Measurements from ENCODE around the gene ALDH3B1.
"Not testable (repeated sequence)": the region's sequence is repeated elsewhere in the genome, so short reads cannot be mapped to it uniquely, and the experiment has no call there.

Gene ALDH3B1

DNA sequence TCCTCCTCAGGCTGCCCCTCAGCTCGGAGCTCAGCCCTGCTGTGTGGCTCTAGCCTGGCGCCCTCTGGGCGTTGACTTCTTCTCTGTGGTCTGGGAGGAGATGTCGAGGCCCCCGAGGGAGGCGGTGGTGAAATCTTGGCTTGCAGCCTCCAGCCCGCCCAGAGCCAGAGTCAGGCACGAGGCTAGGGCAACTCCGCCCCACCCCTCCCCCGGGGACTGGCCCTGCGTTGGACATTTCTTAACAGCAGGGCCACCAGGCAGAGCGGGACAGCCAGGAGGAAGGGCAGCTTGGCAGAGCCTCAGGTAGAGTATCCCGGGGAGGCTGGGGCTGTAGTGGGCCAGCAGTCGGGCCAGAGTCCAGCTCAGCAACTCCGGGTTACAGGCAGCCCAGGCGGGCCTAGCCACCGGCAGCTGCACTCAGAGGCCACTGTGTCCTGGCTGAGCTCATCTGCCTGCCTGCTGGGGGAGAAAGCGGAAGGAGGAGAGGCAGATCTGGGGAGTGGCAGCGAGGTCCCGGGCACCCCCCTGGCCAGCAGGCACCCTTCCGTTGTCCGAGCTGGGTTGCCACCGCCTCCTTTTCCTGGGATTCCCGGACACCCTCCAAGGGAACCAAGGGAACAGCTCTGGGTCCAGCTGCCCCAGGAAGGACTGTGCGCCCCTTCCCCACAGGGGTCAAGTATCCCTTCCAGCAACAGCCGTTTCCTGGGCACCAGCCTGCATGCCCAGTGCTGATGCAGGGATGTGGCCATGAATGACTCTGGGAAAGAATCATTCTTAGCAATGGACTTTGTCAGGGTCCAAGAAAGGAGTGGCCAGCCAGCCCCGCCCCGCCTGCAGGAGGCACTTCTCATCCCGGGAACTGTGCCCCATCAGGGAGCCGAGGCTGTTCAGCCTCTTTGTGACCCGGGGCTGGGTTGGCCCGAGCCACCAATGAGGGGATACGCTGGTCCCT is at the start of gene ALDH3B1:
ALDH3B1 (plus strand) TSS at position 238 of the 952 bp plus-strand sequence. CDS start 4,971 bp downstream, outside the sequence.
- H3K9ac ChIP-seq (ENCODE audit: low read depth, low read length), result no peak within 1 kb of the TSS
- no peak within 1 kb of the TSS for H3K27ac ChIP-seq (ENCODE audit: low read depth, low read length)
- no peaks in the 10 kb centered on the region for H3K36me3 ChIP-seq (ENCODE audit: control insufficient read depth, insufficient read depth, low read length)
- H3K4me1 ChIP-seq (ENCODE audit: control insufficient read depth, insufficient read depth, low read length), result peaks cover 15% of the 10 kb centered on the region
- no peaks in the 10 kb centered on the region for H3K9me3 ChIP-seq (ENCODE audit: control insufficient read depth, insufficient read depth, low read length)
- no peaks in the 10 kb centered on the region for H3K27me3 ChIP-seq (ENCODE audit: control insufficient read depth, insufficient read depth, low read length)
- H3K4me3 ChIP-seq (ENCODE audit: low read depth, low read length), result no peak within 1 kb of the TSS

- H3K9me3 ChIP-seq (ENCODE audit: control insufficient read depth, insufficient read depth, low read length); H3K36me3 ChIP-seq (ENCODE audit: control insufficient read depth, insufficient read depth, low read length); H3K4me3 ChIP-seq (ENCODE audit: low read depth, low read length); H3K9ac ChIP-seq (ENCODE audit: low read depth, low read length); H3K27me3 ChIP-seq (ENCODE audit: control insufficient read depth, insufficient read depth, low read length); H3K27ac ChIP-seq (ENCODE audit: low read depth, low read length); H3K4me1 ChIP-seq (ENCODE audit: control insufficient read depth, insufficient read depth, low read length): not testable (repeated sequence)
Observed at GRCh38 chr11:67963217-67963616, 46.9 kb upstream of the ALDH3B1 start.

DNA sequence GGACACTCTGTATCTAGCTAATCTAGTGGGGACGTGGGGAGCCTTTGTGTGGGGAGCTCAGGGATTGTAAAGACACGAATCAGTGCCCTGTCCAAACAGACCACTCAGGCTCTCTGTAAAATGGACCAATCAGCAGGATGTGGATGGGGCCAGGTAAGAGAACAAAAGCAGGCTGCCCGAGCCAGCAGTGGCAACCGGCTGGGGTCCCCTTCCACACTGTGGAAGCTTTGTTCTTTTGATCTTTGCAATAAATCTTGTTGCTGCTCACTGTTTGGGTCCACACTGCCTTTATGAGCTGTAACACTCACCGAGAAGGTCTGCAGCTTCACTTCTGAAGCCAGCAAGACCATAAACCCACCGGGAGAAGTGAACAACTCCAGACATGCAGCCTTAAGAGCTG is 46.2 kb upstream of the ALDH3B1 start:
- H3K36me3 ChIP-seq (ENCODE audit: control insufficient read depth, insufficient read depth, low read length); H3K27me3 ChIP-seq (ENCODE audit: control insufficient read depth, insufficient read depth, low read length); H3K4me1 ChIP-seq (ENCODE audit: control insufficient read depth, insufficient read depth, low read length); H3K9ac ChIP-seq (ENCODE audit: low read depth, low read length); H3K27ac ChIP-seq (ENCODE audit: low read depth, low read length); H3K9me3 ChIP-seq (ENCODE audit: control insufficient read depth, insufficient read depth, low read length); H3K4me3 ChIP-seq (ENCODE audit: low read depth, low read length): not testable (repeated sequence)

DNA sequence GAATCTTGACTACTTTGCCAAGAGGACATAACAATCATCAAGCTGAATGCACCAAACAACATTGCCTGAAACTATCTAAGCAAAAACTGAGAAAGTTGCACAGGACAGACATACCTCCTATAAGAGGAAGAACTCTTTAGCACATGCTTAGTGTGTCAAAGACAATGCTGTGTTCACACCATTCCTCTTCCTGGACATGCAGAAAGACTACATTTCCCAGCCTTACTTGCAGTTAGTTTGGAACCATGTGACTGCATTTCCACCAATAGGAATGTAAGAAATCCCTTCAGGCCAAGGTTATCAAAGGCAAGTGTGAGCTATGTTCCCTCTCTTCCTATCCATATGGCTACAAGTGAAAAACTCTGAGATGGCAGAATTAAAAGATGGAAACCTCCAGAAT is 45.4 kb upstream of the ALDH3B1 start:
- H3K27me3 ChIP-seq (ENCODE audit: control insufficient read depth, insufficient read depth, low read length); H3K27ac ChIP-seq (ENCODE audit: low read depth, low read length); H3K9me3 ChIP-seq (ENCODE audit: control insufficient read depth, insufficient read depth, low read length); H3K9ac ChIP-seq (ENCODE audit: low read depth, low read length); H3K36me3 ChIP-seq (ENCODE audit: control insufficient read depth, insufficient read depth, low read length); H3K4me1 ChIP-seq (ENCODE audit: control insufficient read depth, insufficient read depth, low read length); H3K4me3 ChIP-seq (ENCODE audit: low read depth, low read length): not testable (repeated sequence)

DNA sequence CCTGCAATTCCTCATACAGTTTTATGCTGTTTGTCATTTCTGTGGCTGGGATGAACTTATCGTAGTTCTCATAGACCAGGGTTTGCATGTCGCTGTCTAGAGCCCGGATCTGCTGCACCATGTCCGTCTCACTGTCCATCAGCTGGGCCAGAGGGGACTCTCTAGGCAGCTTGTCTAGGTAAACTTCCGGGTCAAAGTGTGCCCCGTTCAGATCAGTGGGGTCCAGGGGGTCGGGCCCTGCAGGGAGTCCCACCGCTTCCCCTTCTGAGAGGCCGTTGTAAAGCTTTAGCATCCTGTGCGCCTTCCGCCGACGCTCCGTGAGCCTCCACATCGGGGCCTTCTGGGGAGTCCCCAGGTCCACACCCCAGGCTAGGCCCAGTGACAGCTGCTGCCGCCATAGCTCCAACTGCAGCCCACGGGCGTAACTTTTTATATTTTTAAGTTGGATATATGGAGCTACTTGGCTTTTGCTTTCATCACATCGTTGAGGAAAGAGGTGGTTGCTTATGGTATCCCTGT is 44.2 kb upstream of the ALDH3B1 start:
- H3K27me3 ChIP-seq (ENCODE audit: control insufficient read depth, insufficient read depth, low read length); H3K9me3 ChIP-seq (ENCODE audit: control insufficient read depth, insufficient read depth, low read length); H3K27ac ChIP-seq (ENCODE audit: low read depth, low read length); H3K4me3 ChIP-seq (ENCODE audit: low read depth, low read length); H3K36me3 ChIP-seq (ENCODE audit: control insufficient read depth, insufficient read depth, low read length); H3K4me1 ChIP-seq (ENCODE audit: control insufficient read depth, insufficient read depth, low read length); H3K9ac ChIP-seq (ENCODE audit: low read depth, low read length): not testable (repeated sequence)

DNA sequence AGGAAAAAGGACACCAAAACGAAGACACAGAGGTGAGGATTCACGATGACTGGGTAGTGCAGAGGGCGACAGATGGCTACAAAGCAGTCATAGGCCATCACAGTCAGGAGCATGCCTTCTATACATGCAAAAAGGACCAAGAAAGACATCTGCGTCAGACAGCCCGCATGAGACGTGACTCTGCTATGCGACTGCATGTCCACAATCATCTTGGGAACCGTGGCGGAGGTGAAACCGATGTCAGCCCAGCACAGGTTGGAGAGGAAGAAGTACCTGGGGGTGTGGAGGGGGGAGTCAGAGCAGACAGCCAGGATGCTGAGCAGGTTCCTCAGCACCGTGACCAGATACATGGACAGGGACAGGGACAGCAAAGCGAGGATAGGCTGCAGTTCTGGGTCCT is 35.4 kb upstream of the ALDH3B1 start:
- H3K9me3 ChIP-seq (ENCODE audit: control insufficient read depth, insufficient read depth, low read length); H3K9ac ChIP-seq (ENCODE audit: low read depth, low read length); H3K4me1 ChIP-seq (ENCODE audit: control insufficient read depth, insufficient read depth, low read length); H3K4me3 ChIP-seq (ENCODE audit: low read depth, low read length); H3K27ac ChIP-seq (ENCODE audit: low read depth, low read length); H3K27me3 ChIP-seq (ENCODE audit: control insufficient read depth, insufficient read depth, low read length); H3K36me3 ChIP-seq (ENCODE audit: control insufficient read depth, insufficient read depth, low read length): not testable (repeated sequence)

DNA sequence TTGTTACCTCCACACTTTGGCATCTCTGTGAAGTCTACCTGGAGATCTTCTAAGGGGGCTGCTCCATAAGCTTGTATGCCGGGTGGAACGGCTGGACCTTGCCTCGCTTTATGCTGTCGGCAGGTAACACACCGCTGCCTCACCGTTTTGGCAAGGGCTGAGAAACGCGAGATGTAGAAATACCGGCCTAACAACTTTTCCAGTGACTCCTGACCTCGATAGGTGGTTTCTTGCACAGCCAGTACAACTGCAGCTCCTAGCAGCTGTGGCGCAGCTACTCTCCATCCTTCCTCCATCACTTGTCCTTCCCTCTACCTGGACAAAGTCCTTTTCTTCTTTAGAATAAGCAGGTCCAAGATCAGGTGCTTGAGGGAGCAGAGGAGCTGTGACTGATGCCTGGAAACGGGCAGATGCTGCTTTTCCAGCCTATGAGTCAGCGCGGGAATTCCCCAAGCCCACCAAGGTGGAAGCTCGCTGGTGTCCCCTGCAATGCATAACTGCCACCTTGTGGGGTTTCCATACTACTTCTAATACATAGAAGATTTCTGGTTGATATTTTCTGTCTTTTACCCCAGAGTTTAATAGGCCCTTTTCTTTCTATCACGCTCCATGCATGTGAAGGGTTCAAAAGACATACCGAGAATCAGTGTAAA is 31.2 kb upstream of the ALDH3B1 start:
- H3K36me3 ChIP-seq (ENCODE audit: control insufficient read depth, insufficient read depth, low read length); H3K9me3 ChIP-seq (ENCODE audit: control insufficient read depth, insufficient read depth, low read length); H3K4me3 ChIP-seq (ENCODE audit: low read depth, low read length); H3K27ac ChIP-seq (ENCODE audit: low read depth, low read length); H3K4me1 ChIP-seq (ENCODE audit: control insufficient read depth, insufficient read depth, low read length); H3K9ac ChIP-seq (ENCODE audit: low read depth, low read length); H3K27me3 ChIP-seq (ENCODE audit: control insufficient read depth, insufficient read depth, low read length): not testable (repeated sequence)

GRCh38 chr11:67981226-67981625 is 28.9 kb upstream of the ALDH3B1 start:
- not testable (repeated sequence) for H3K27me3 ChIP-seq (ENCODE audit: control insufficient read depth, insufficient read depth, low read length); H3K4me1 ChIP-seq (ENCODE audit: control insufficient read depth, insufficient read depth, low read length); H3K9me3 ChIP-seq (ENCODE audit: control insufficient read depth, insufficient read depth, low read length); H3K27ac ChIP-seq (ENCODE audit: low read depth, low read length); H3K9ac ChIP-seq (ENCODE audit: low read depth, low read length); H3K4me3 ChIP-seq (ENCODE audit: low read depth, low read length); H3K36me3 ChIP-seq (ENCODE audit: control insufficient read depth, insufficient read depth, low read length)

- not testable (repeated sequence) for H3K9me3 ChIP-seq (ENCODE audit: control insufficient read depth, insufficient read depth, low read length); H3K4me3 ChIP-seq (ENCODE audit: low read depth, low read length); H3K27me3 ChIP-seq (ENCODE audit: control insufficient read depth, insufficient read depth, low read length); H3K36me3 ChIP-seq (ENCODE audit: control insufficient read depth, insufficient read depth, low read length); H3K4me1 ChIP-seq (ENCODE audit: control insufficient read depth, insufficient read depth, low read length); H3K9ac ChIP-seq (ENCODE audit: low read depth, low read length); H3K27ac ChIP-seq (ENCODE audit: low read depth, low read length)
Observed at GRCh38 chr11:67982255-67982857, 27.8 kb upstream of the ALDH3B1 start.

GRCh38 chr11:67983951-67984350 is 26.2 kb upstream of the ALDH3B1 start:
- Histone ChIP-seq H3K27me3 (ENCODE audit: control insufficient read depth, insufficient read depth, low read length) (no peaks in the 10 kb centered on the region), H3K9me3 (ENCODE audit: control insufficient read depth, insufficient read depth, low read length) (no peaks in the 10 kb centered on the region), H3K36me3 (ENCODE audit: control insufficient read depth, insufficient read depth, low read length) (no peaks in the 10 kb centered on the region), H3K4me3 (ENCODE audit: low read depth, low read length) (no peak overlapping the region), H3K27ac (ENCODE audit: low read depth, low read length) (no peak overlapping the region), H3K4me1 (ENCODE audit: control insufficient read depth, insufficient read depth, low read length) (0 out of 2 replicates have a peak, but pooled peaks cover 4% of the 10 kb centered on the region), H3K9ac (ENCODE audit: low read depth, low read length) (no peak overlapping the region)

DNA sequence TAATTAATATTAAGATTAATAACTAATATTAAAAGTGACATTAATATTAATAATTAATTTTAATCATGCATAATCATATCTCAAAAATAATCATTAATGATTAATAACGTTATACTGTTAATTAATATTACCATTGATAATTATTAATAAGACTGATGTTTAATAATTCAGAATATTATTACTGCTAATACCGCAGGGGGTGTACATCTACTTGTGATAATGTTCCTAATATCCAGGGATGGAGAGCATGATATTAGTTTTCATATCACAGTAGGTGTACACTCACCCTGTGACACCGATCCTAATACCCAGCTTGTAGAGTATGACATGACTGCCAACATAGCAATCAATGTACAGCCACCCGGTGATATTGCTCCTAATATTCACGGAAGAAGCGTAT is 24.8 kb upstream of the ALDH3B1 start:
- not testable (repeated sequence) for H3K9ac ChIP-seq (ENCODE audit: low read depth, low read length); H3K27ac ChIP-seq (ENCODE audit: low read depth, low read length); H3K36me3 ChIP-seq (ENCODE audit: control insufficient read depth, insufficient read depth, low read length); H3K4me1 ChIP-seq (ENCODE audit: control insufficient read depth, insufficient read depth, low read length); H3K4me3 ChIP-seq (ENCODE audit: low read depth, low read length); H3K27me3 ChIP-seq (ENCODE audit: control insufficient read depth, insufficient read depth, low read length); H3K9me3 ChIP-seq (ENCODE audit: control insufficient read depth, insufficient read depth, low read length)
